Natural killer cell (primary cell): ENCODE results near the gene TASOR2. TPM values are rescaled to one million over a fixed set of nuclear protein-coding genes. Genes with fewer than 3 reads are reported as not detected.

Experiments
- ATAC-seq, 3 donors: fragments of 150-1000 bp in 2 of 3; fragments of 200-7000 bp in 1 of 3; cut with Tn5 transposase; 1 replicate in 1 of 3; 2 replicates in 2 of 3; pipeline ENCODE4 v1.10.0; 2021; ENCODE audit warnings: mild to moderate bottlenecking in 2 of 3, moderate library complexity in 2 of 3
- DNase-seq, 2 donors: peaks; one replicate each; pipeline versions ENCODE4 v3.0.0 to v3.0.0-alpha.2; 2013 to 2021; ENCODE audit warnings: mixed read lengths in 1 of 2
- H3K27ac ChIP-seq: one replicate; pipeline ENCODE4 v1.5.1; 2013; ENCODE audit warnings: mild to moderate bottlenecking, low read length
- H3K27me3 ChIP-seq: one replicate; pipeline ENCODE4 v1.6.1; 2013; ENCODE audit warnings: low read length; ENCODE audit not compliant: control insufficient read depth, insufficient read depth
- H3K36me3 ChIP-seq: one replicate; pipeline ENCODE4 v1.6.1; 2013; ENCODE audit warnings: low read length; ENCODE audit not compliant: control insufficient read depth, insufficient read depth
- H3K4me1 ChIP-seq: one replicate; pipeline ENCODE4 v1.6.1; 2013; ENCODE audit warnings: low read length; ENCODE audit not compliant: control insufficient read depth, insufficient read depth
- H3K4me3 ChIP-seq: one replicate; pipeline ENCODE4 v1.5.1; 2013; ENCODE audit warnings: low read length
- H3K9me3 ChIP-seq: one replicate; pipeline ENCODE4 v1.6.1; 2013; ENCODE audit warnings: low read length; ENCODE audit not compliant: control insufficient read depth, insufficient read depth
- H3K27ac Mint-ChIP-seq, 2 donors: one replicate each; pipeline ENCODE4 v1.8.0; 2022; ENCODE audit warnings: mild to moderate bottlenecking in 2 of 2, mixed read lengths in 2 of 2, moderate library complexity in 1 of 2
- H3K27me3 Mint-ChIP-seq, 2 donors: one replicate each; pipeline ENCODE4 v1.8.0; 2022; ENCODE audit warnings: low read depth in 2 of 2, mixed read lengths in 2 of 2
- H3K36me3 Mint-ChIP-seq: one replicate; pipeline ENCODE4 v1.8.0; 2022; ENCODE audit warnings: mixed read lengths
- H3K4me1 Mint-ChIP-seq, 2 donors: one replicate each; pipeline ENCODE4 v1.8.0; 2022; ENCODE audit warnings: mixed read lengths in 2 of 2
- H3K4me3 Mint-ChIP-seq: one replicate; pipeline ENCODE4 v1.8.0; 2022; ENCODE audit warnings: mild to moderate bottlenecking, moderate library complexity, mixed read lengths
- H3K9me3 Mint-ChIP-seq, 2 donors: one replicate each; pipeline ENCODE4 v1.8.0; 2022; ENCODE audit warnings: mixed read lengths in 2 of 2
- WGBS: methylation state at CpG from one replicate; pipeline ENCODE4 v1.1.7; 2013; ENCODE audit warnings: missing lambda C conversion rate; ENCODE audit not compliant: insufficient coverage; 5-methylcytosine and 5-hydroxymethylcytosine counted together
- intact Hi-C: fragments of 100-400 bp; cut with micrococcal nuclease; formaldehyde crosslinking; loops from one replicate; pipeline ENCODE4 v1.14.2; 2022
- total RNA-seq, 4 donors: library from RNA; stranded (reverse); fragments of 120-200 nt in 1 of 4; gene quantifications; one replicate each; pipeline versions ENCODE4 v1.2.3 to v1.2.4, GENCODE V29; 2013 to 2022
- TF ChIP-seq, protein P1 (sequence below): fragments of 200-600 bp; IDR thresholded peaks from one replicate; pipeline ENCODE4 v1.8.0; 2022; ENCODE audit warnings: antibody characterized with exemption

The TASOR2 gene, protein sequence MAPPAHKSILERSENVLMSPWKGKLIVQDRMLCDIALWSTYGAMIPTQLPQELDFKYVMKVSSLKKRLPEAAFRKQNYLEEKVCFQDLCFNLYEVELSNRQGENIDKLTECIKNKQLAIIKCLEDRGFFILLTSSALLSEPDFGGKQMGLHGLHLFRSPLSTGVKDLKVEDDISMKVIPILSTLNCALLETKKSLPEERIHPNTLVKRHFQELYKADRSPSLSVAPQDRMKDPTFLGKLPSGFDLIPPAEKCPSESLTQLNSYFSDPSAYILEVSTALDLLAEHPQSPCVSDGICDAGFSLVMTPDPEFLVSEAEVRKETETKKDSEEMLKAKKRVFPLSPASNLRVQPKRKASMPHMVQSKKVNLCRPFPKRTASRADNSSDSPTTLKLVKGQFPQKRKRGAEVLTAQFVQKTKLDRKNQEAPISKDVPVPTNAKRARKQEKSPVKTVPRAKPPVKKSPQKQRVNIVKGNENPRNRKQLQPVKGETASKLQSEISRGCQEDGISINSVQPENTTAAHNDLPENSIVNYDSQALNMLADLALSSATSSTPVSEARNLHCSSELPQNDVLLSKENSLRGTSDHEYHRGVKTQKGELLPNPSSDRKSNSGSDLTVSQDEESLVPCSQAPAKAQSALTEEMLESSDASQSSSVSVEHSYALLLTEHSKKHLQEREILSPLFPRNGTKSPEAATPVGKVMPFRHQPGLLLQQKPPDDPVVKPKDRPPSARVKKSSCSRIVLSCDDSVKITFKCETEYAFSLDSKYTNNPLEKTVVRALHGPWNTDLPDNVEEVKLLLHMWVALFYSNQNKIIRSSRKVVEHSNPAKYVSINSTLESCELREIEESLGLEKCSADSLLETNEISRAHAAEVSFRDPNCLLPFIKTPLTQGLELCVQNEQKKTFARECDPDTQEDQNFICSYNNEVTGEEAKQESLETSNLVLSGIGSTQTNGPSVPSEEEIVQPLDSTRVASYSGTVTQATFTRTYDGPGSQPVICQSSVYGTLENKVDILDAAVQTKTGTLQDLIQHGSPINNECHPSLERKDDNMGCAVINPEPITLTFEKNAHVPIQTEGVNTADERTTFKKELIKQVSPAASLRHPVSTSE (N-terminal part only)
- total RNA-seq = 10 to 100 TPM; 64.4 to 88.7 (median 66.4) TPM
- 111 TPM for total RNA-seq (2013)

DNA sequence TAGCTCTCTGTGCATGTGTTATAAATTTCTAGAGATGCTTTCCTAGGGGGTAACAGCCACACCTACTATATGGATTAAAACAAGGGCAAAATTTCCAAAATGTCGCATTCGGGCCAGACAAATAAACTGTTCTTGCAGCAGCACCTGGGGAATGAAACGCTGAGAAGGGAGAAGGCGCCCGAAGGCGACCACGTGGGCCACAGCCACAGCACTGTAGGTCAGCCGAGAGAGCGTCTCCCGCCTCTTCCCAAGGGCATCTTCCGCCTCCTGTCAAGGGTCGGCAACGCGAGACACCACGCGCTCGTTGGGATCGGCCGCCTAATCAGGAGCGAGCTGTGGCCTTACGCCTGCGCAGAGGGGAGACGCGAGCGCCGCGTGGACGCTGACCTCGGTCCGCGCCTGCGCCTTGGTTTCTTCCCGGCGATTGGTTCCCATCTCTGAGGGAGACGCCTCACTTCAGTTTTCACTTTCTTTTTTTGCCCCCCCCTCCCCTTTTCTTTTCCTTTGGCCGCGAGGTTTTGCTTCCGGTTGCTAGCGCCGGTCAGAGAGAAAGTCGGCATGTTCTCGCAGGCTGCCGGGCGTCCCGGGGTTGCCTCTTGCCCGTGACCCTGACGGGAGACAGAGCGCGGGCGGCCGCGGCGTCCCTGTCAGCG lies at the start of gene TASOR2:
TASOR2 (plus strand) TSS at position 521 of the 653 bp plus-strand sequence. CDS start 35,805 bp downstream, outside the sequence.
- H3K4me1 ChIP-seq = peaks cover 6% of the 10 kb centered on the region
- no peaks in the 10 kb centered on the region for H3K9me3 ChIP-seq
- Mint-ChIP-seq H3K9me3 (no peaks in the 10 kb centered on the region), H3K27me3 (peaks cover under 1 to 12% of the 10 kb centered on the region in 2 donors), H3K27ac (peak within 1 kb of the TSS; percentile 95 to 99), H3K4me3 (peak within 1 kb of the TSS; percentile 97), H3K36me3 (no peaks in the 10 kb centered on the region), H3K4me1 (peaks cover 33 to 36% of the 10 kb centered on the region in 2 donors)
- H3K4me3 ChIP-seq = peak within 1 kb of the TSS; percentile 53
- TF ChIP-seq, protein P1, sequence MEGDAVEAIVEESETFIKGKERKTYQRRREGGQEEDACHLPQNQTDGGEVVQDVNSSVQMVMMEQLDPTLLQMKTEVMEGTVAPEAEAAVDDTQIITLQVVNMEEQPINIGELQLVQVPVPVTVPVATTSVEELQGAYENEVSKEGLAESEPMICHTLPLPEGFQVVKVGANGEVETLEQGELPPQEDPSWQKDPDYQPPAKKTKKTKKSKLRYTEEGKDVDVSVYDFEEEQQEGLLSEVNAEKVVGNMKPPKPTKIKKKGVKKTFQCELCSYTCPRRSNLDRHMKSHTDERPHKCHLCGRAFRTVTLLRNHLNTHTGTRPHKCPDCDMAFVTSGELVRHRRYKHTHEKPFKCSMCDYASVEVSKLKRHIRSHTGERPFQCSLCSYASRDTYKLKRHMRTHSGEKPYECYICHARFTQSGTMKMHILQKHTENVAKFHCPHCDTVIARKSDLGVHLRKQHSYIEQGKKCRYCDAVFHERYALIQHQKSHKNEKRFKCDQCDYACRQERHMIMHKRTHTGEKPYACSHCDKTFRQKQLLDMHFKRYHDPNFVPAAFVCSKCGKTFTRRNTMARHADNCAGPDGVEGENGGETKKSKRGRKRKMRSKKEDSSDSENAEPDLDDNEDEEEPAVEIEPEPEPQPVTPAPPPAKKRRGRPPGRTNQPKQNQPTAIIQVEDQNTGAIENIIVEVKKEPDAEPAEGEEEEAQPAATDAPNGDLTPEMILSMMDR = no peak
- peak; percentile 80 to 91 (median 86) for ATAC-seq
- no peaks in the 10 kb centered on the region for H3K27me3 ChIP-seq
- peak within 1 kb of the TSS; percentile 82 for H3K27ac ChIP-seq
- no peaks in the 10 kb centered on the region for H3K36me3 ChIP-seq
- DNase-seq = peak; percentile 92 to 98
- intact Hi-C loops = loop anchor here (1.0 to 2.0 kb wide), 3 partner anchors 8 to 129 kb away; partner anchors contain the start of gene GDI2
- 1% methylated on average over 54 of the region's 54 CpGs for WGBS

DNA sequence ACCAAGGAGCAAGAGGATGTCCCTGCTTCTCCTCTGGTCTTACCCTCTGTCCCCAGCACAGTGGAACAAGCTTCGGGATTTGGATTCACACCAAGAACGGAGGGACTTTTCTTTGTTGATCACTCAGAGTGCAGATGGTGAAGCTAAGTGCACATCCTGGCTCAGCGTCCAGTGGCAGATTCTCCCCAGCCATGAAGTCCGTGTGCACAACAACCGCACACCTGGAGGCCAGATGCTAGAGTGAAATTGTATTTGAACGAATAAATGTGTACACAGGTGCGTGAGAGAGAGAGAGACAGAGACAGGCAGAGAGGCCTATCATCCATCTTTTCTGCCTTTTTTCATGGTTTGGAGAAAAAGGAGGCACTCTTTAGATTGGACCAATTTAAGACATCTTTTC lies 49.7 kb upstream of the TASOR2 start:
- Mint-ChIP-seq H3K27ac (no peak overlapping the region), H3K36me3 (no peaks in the 10 kb centered on the region), H3K9me3 (no peaks in the 10 kb centered on the region), H3K27me3 (peaks cover 0 to 4% of the 10 kb centered on the region in 2 donors), H3K4me1 (peaks cover 0 to under 1% of the 10 kb centered on the region in 2 donors), H3K4me3 (no peak overlapping the region)
- intact Hi-C loops = no loop called here
- no peaks in the 10 kb centered on the region for H3K4me1 ChIP-seq
- no peaks in the 10 kb centered on the region for H3K36me3 ChIP-seq
- no peak for ATAC-seq
- no peaks in the 10 kb centered on the region for H3K27me3 ChIP-seq
- TF ChIP-seq, protein P1 = no peak
- no peak overlapping the region for H3K4me3 ChIP-seq
- no peak for DNase-seq
- no peak overlapping the region for H3K27ac ChIP-seq
- 90% methylated on average over 7 of the region's 7 CpGs for WGBS
- no peaks in the 10 kb centered on the region for H3K9me3 ChIP-seq

DNA sequence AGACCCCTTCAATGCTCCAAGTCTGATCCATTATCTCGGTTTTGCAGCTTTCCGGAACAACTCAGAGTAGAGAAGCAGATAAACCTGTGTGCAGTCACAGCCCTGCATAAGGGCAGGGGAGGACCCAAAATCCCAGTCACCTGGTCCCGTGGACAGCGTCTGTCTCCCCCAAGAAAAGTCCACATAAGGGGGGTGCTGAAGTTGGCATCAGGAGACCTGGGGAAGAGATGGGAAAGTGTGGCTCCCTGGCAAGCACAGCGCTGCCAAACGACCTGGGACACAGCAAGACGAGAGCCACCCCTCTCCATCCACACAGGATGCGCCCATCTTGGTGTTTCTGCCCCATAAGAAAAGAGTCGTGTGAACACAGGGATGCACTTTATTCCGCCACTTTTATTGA lies 46.1 kb upstream of the TASOR2 start:
- WGBS = 96% methylated on average over 10 of the region's 10 CpGs
- intact Hi-C loops = no loop called here
- DNase-seq (no peak), ATAC-seq (no peak)
- H3K27me3 ChIP-seq = no peaks in the 10 kb centered on the region
- H3K4me3 ChIP-seq = no peak overlapping the region
- Mint-ChIP-seq H3K27me3 (peaks cover 0 to under 1% of the 10 kb centered on the region in 2 donors), H3K9me3 (no peaks in the 10 kb centered on the region), H3K36me3 (no peaks in the 10 kb centered on the region), H3K4me1 (no peaks in the 10 kb centered on the region), H3K4me3 (no peak overlapping the region), H3K27ac (no peak overlapping the region)
- TF ChIP-seq, protein P1 = no peak
- no peak overlapping the region for H3K27ac ChIP-seq
- H3K4me1 ChIP-seq = no peaks in the 10 kb centered on the region
- no peaks in the 10 kb centered on the region for H3K36me3 ChIP-seq
- no peaks in the 10 kb centered on the region for H3K9me3 ChIP-seq
